GM20000 (cell line): Measurements from ENCODE around the gene RSU1.

Source experiments
- DNase-seq: peaks from one replicate; pipeline ENCODE4 v3.0.0; 2012; ENCODE audit warnings: low spot score
- TF ChIP-seq, protein P1 (sequence below): IDR thresholded peaks from 2 replicates; pipeline ENCODE4 v1.5.1; 2012; ENCODE audit warnings: mild to moderate bottlenecking, control low read depth; ENCODE audit errors: extremely low read depth, missing control alignments

The RSU1 gene

GRCh38 chr10:16854623-16855022 is 37.4 kb upstream of the RSU1 start:
- TF ChIP-seq, protein P1, sequence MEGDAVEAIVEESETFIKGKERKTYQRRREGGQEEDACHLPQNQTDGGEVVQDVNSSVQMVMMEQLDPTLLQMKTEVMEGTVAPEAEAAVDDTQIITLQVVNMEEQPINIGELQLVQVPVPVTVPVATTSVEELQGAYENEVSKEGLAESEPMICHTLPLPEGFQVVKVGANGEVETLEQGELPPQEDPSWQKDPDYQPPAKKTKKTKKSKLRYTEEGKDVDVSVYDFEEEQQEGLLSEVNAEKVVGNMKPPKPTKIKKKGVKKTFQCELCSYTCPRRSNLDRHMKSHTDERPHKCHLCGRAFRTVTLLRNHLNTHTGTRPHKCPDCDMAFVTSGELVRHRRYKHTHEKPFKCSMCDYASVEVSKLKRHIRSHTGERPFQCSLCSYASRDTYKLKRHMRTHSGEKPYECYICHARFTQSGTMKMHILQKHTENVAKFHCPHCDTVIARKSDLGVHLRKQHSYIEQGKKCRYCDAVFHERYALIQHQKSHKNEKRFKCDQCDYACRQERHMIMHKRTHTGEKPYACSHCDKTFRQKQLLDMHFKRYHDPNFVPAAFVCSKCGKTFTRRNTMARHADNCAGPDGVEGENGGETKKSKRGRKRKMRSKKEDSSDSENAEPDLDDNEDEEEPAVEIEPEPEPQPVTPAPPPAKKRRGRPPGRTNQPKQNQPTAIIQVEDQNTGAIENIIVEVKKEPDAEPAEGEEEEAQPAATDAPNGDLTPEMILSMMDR, result no peak

GRCh38 chr10:16853809-16854208 is 36.6 kb upstream of the RSU1 start:
- DNase-seq, result no peak
- TF ChIP-seq, protein P1, result no peak

More at GRCh38 chr10:16854623-16855022, 37.4 kb upstream of the RSU1 start:
- DNase-seq, result no peak

DNA sequence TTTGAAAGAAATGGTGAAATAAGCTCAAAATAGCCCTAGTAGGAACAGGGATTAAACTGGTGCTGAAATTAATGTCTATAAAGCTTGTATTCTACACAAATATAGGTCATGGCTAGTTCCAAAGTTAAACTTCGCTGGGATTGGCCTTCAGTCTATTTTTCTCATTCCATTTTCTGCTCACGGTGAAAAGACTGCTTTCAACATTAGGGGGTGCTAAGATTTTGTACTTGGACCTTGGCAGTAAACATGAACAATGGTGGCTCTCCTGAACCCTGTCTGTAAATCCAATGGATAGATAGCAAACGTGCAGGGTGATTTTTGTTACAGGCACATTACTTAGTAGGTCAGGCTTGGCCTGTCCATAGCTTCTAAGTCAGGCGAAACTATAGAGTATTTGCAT is 36.0 kb upstream of the RSU1 start:
- DNase-seq, result no peak
- TF ChIP-seq, protein P1, result peak; percentile 22

DNA sequence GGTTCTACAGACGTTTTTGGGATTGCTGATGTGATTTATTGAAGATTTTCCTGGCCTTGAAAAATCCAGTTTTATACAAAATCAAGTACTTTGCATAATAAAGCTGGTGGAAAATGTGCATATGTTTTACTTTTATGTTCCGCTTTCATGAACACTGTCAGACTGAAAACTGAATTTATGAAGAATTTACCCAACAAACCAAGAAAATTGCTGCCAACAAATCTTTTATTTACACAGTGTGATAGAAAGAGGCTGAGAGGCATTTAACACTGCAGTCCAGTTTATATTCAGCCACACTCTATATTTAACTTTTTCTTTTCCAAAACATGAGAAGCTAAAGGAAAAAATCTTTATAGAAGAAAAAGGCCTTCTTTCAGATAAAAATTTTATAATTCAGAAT is 35.4 kb upstream of the RSU1 start:
- TF ChIP-seq, protein P1, result no peak
- no peak for DNase-seq

DNA sequence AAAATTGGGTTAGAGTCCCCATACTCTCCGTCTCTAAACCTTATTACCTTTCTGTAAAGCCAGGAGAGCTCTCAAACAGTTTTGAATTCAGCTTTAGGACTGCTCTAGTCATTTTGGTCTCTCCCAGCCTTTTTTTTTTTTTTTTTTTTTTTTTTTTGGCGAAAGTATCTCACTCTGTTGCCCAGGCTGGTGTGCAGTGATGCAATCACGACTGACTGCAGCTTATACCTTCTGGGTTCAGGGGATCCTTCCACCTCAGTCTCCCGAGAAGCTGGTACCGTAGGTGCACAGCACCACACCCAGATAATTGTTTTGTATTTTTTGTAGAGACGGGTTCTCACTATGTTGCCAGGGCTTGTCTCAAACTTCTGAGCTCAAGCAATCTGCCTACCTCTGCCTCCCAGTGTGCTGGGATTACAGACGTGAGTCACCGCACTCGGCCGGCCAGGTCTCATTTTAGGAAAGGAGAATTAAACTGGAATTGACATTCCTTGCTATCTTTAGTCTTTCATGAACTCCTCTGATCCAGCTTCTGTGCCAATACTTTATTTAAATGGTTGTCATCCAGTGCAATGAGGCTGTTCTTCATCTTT is 31.4 kb upstream of the RSU1 start:
- DNase-seq, result no peak
- TF ChIP-seq, protein P1, result no peak

GRCh38 chr10:16847644-16848043 is 30.4 kb upstream of the RSU1 start:
- TF ChIP-seq, protein P1, result no peak
- DNase-seq, result no peak

- TF ChIP-seq, protein P1, result no peak
Observed at GRCh38 chr10:16845248-16845647, 28.0 kb upstream of the RSU1 start.

More at GRCh38 chr10:16845248-16845647, 28.0 kb upstream of the RSU1 start:
- DNase-seq, result no peak
